ENCODE results near the gene TUBA1A. TPM values are rescaled to one million over a fixed set of nuclear protein-coding genes. Genes with fewer than 3 reads are reported as not detected.

TUBA1A gene
- total RNA-seq (100 to 1,000 TPM; 614 to 677 (median 635) TPM), polyA plus RNA-seq (100 to 1,000 TPM in 1 of 3 donors, 10 to 100 TPM in 2; 20.1 to 129 (median 41.4) TPM)

DNA sequence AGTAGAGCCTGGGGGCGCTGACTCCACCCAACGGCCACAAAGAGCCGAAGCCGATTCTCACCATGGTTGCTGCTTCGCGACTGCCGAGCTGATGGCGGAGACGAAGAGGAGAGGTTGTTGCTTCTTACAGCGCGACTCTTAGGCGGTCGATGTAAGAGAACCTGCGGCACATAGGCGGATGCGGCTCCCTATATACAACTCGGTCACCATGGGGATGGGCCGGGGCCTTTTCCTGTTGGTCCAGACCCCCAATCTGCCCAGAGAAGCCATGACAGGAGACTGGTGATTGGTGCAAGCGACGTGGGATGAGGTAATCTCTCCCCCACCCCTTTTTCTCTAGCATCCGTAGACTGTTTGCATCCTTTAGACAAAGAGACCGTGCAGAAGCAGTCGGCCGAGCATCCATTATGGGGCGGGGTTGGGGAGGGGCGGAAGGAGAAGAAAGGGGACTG lies at the start of gene TUBA1A:
Gene TUBA1A (minus strand): TSS at position 165 of the 452 bp plus-strand sequence. CDS start 101 bp downstream, at position 64.
- no peaks in the 10 kb centered on the region for H3K9me3 ChIP-seq
- peak; percentile 99 for DNase-seq
- TF ChIP-seq POLR2A (IDR thresholded peaks at IDR 0.05) (peak; percentile 95 to 96), POLR2AphosphoS5 (IDR thresholded peaks at IDR 0.05) (peak; percentile 99 to 100 (median 100)), EP300 (IDR thresholded peaks at IDR 0.05) (no peak)
- TF ChIP-seq, protein P1, sequence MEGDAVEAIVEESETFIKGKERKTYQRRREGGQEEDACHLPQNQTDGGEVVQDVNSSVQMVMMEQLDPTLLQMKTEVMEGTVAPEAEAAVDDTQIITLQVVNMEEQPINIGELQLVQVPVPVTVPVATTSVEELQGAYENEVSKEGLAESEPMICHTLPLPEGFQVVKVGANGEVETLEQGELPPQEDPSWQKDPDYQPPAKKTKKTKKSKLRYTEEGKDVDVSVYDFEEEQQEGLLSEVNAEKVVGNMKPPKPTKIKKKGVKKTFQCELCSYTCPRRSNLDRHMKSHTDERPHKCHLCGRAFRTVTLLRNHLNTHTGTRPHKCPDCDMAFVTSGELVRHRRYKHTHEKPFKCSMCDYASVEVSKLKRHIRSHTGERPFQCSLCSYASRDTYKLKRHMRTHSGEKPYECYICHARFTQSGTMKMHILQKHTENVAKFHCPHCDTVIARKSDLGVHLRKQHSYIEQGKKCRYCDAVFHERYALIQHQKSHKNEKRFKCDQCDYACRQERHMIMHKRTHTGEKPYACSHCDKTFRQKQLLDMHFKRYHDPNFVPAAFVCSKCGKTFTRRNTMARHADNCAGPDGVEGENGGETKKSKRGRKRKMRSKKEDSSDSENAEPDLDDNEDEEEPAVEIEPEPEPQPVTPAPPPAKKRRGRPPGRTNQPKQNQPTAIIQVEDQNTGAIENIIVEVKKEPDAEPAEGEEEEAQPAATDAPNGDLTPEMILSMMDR (IDR thresholded peaks at IDR 0.05) = no peak
- peak within 1 kb of the TSS; percentile 95 to 100 (median 100) for H3K27ac ChIP-seq
- no peaks in the 10 kb centered on the region for H3K27me3 ChIP-seq
- H3K4me1 ChIP-seq = peaks cover 0 to 33% (median 26%) of the 10 kb centered on the region in 4 donors
- WGBS, 2 donors = 0% methylated on average over 26 of the region's 26 CpGs
- peak within 1 kb of the TSS; percentile 78 to 99 (median 94) for H3K4me3 ChIP-seq
- peaks cover 0 to 28% (median 20%) of the 10 kb centered on the region in 4 donors for H3K36me3 ChIP-seq
- intact Hi-C loops (cut with DNase I) = loop anchor here (1.0 to 5.0 kb wide), 5 partner anchors 45 to 127 kb away; partner anchors contain the start of genes KMT2D, LMBR1L, TUBA1B and TUBA1C

DNA sequence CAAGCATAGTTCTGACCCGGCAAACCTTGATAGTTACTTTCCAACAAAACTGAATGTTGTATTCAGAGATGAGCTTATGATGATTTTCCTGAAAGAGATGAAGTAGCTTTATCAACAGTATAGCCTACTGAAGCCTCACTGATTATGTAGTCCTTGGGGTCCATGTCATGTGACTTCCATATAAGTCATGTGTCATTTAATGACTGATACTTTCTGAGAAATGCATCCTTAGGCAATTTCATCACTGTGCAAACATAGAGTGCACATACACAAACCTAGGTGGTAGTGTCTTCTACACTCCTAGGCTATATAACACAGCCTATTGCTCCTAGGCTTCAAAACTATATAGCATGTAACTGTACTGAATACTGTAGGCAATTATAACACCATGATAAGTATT lies 47.5 kb upstream of the TUBA1A start:
- H3K4me3 ChIP-seq = no peak overlapping the region
- H3K27ac ChIP-seq = no peak overlapping the region
- H3K36me3 ChIP-seq = no peaks in the 10 kb centered on the region
- intact Hi-C loops (cut with DNase I) = loop anchor here (1.0 kb wide), 1 partner anchor 175 kb away; no protein-coding TSS in a partner anchor
- peaks cover 0 to 30% (median 27%) of the 10 kb centered on the region in 4 donors for H3K4me1 ChIP-seq
- DNase-seq = no peak
- H3K27me3 ChIP-seq = no peaks in the 10 kb centered on the region
- no peaks in the 10 kb centered on the region for H3K9me3 ChIP-seq
- TF ChIP-seq POLR2AphosphoS5 (IDR thresholded peaks at IDR 0.05) = no peak
- TF ChIP-seq, protein P1 (IDR thresholded peaks at IDR 0.05) = no peak
- no peak for TF ChIP-seq EP300 (IDR thresholded peaks at IDR 0.05)
- no peak for TF ChIP-seq POLR2A (IDR thresholded peaks at IDR 0.05)
- WGBS, 2 donors = 94 to 96% methylated on average over 1 of the region's 1 CpG

DNA sequence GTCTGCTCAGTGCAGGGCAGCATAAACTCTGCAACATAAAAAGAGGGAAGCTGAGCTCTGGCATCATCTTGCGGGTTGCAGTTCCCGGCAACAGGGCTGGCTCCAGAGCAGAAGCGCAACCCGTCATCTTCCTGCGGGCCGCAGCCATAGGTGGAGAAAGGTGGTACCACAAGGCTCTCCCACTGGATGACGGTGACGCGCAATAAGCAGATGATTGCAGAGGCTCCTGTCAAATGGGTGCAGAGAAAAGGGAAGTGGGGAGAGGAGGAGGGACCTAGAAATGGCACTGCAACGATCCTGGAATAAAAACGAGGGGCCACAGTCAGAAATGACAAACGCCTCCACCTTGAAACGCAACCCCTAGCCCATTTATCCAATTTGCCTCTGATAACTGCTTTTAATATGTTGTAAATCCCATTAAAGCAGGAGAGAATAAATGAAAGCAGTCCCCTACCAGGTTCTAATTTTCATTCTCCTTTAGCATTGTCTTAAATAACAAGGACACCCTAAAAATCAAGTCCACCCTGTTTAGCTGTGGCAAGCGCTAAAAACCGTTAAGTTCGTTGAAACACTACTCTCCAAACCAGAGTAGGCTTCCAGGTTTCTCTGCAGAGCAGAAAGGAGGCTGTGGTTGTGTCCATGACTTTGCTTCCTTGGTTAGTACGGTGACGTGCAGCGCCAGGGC lies 45.1 kb upstream of the TUBA1A start:
- Histone ChIP-seq H3K4me3 (peak overlapping the region in 3 of 4 donors; percentile 51 to 59 (median 54)), H3K9me3 (no peaks in the 10 kb centered on the region), H3K4me1 (peaks cover 0 to 30% (median 27%) of the 10 kb centered on the region in 4 donors), H3K36me3 (no peaks in the 10 kb centered on the region), H3K27me3 (no peaks in the 10 kb centered on the region), H3K27ac (peak overlapping the region; percentile 85 to 94 (median 88))
- peak; percentile 79 for DNase-seq
- WGBS, 2 donors = 54 to 65% methylated on average over 19 of the region's 19 CpGs
- intact Hi-C loops (cut with DNase I) = loop anchor here (1.0 kb wide), 3 partner anchors 33 to 103 kb away; partner anchors contain the start of gene TUBA1B
- TF ChIP-seq POLR2A (IDR thresholded peaks at IDR 0.05) = peak in 1 of 2 donors; percentile 3
- TF ChIP-seq POLR2AphosphoS5 (IDR thresholded peaks at IDR 0.05) = peak in 3 of 4 donors; percentile 35 to 62 (median 47)
- TF ChIP-seq, protein P1 (IDR thresholded peaks at IDR 0.05) = no peak

DNA sequence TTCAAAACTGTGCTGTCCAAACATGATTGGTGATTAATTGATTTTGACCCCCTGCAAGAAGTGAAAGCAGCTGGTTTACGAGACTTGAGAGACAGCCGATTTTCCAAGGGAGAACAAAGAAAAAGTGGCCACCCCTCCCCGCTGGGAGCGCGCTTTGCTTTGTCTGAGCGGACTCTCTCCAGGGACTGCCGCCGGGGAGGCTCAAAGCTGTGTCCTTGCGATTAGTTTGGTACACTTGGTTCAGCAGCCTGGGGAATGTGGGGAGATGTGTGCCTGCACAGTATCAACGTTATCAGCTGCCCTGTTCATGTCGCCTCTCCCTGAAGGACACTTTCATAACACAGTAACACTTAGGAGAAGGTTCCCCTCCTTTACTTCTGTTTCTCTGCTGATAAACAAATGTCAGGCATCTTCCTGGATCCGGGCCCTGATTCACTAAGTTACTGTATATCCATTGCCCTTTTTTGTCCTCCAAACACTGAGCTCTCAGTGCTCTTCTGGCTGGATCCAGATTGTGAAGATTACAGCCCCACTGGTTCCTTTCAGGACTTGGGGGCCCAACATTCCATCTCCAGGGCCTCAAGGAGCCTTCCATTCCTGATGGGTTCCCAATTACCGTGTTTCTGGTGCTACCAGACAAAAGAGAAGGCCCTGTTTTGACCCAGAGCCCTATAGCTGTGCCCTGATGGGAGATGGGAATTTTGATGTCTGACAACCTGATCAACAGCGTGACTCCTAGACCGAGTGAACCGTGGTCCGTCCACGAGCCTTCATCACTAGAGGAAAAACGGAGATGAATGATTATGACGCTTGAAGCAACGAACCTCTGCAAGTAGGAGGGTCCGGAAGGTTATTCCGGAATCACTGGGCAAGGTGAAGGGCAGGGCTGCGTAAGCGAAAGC lies 44.3 kb upstream of the TUBA1A start:
- intact Hi-C loops (cut with DNase I) = no loop called here
- H3K4me3 ChIP-seq = peak overlapping the region in 3 of 4 donors; percentile 51 to 59 (median 54)
- H3K27ac ChIP-seq = peak overlapping the region; percentile 85 to 94 (median 88)
- H3K4me1 ChIP-seq = peaks cover 0 to 30% (median 27%) of the 10 kb centered on the region in 4 donors
- DNase-seq = peak; percentile 80
- 71 to 84% methylated on average over 25 of the region's 25 CpGs for WGBS, 2 donors
- H3K9me3 ChIP-seq = no peaks in the 10 kb centered on the region
- TF ChIP-seq POLR2A (IDR thresholded peaks at IDR 0.05) = no peak
- TF ChIP-seq POLR2AphosphoS5 (IDR thresholded peaks at IDR 0.05) = peak in 3 of 4 donors; percentile 20 to 78 (median 67)
- TF ChIP-seq, protein P1 (IDR thresholded peaks at IDR 0.05) = peak in 1 of 4 experiments; percentile 30
- H3K27me3 ChIP-seq = no peaks in the 10 kb centered on the region
- no peaks in the 10 kb centered on the region for H3K36me3 ChIP-seq
